A549 (cell line): ENCODE measurements around the gene PLK1. TPM values are rescaled to one million over a fixed set of nuclear protein-coding genes. Genes with fewer than 3 reads are reported as not detected.
A peak's percentile ranks its signal among the peaks of the same experiment; 100 is the strongest.
"Not testable (repeated sequence)": the region's sequence is repeated elsewhere in the genome, so short reads cannot be mapped to it uniquely, and the experiment has no call there.

Source experiments
- ATAC-seq, 2 experiments: fragments of 200-7000 bp in 1 of 2; fragments of >200 bp in 1 of 2; cut with Nextera tagmentation in 1 of 2; cut with Tn5 transposase in 1 of 2; 3 replicates each; pipeline versions ENCODE4 v1.8.0 to v1.9.1; 2018 to 2020; ENCODE audit warnings: mild to moderate bottlenecking in 1 of 2, moderate library complexity in 1 of 2
- CTCF ChIA-PET: fragments of 300-600 bp; sonication (Branson Sonifier 250); formaldehyde crosslinking; extraction: SDS; loops from one replicate; lab custom pipeline; 2021; ENCODE audit warnings: antibody characterized with exemption, inconsistent platforms; lab: Yijun Ruan, JAX
- POLR2A ChIA-PET: fragments of 350-600 bp; formaldehyde crosslinking; extraction: SDS; loops from one replicate; lab custom pipeline; 2021; ENCODE audit warnings: antibody characterized with exemption, inconsistent platforms; lab: Yijun Ruan, JAX
- DNase-seq, 2 experiments: peaks; one replicate each; pipeline versions ENCODE4 v3.0.0 to v3.0.0-alpha.2; 2011 to 2016; ENCODE audit warnings: low read depth in 1 of 2, low spot score in 1 of 2
- FAIRE-seq: peaks from 2 replicates; lab custom pipeline; 2011; peaks lifted over from hg19 to GRCh38; lab: Jason Lieb, UNC
- H3K27ac ChIP-seq, 2 experiments: fragments of >200 bp; sonication (Bioruptor Twin); formaldehyde crosslinking; 3 replicates each; pipeline ENCODE4 v1.5.1; 2016 to 2017
- H3K4me1 ChIP-seq: fragments of >200 bp; sonication (Bioruptor Twin); formaldehyde crosslinking; 3 replicates; pipeline ENCODE4 v1.6.1; 2016
- H3K4me2 ChIP-seq: fragments of >200 bp; sonication (Bioruptor Twin); formaldehyde crosslinking; 3 replicates; pipeline ENCODE4 v1.6.1; 2016
- H3K4me3 ChIP-seq: fragments of >200 bp; sonication (Bioruptor Twin); formaldehyde crosslinking; 3 replicates; pipeline ENCODE4 v1.5.1; 2016
- H3K9me3 ChIP-seq: fragments of >200 bp; sonication (Bioruptor Twin); formaldehyde crosslinking; 3 replicates; pipeline ENCODE4 v1.6.1; 2016
- CBX2 ChIP-seq: fragments of 200-600 bp; sonication (generic); IDR thresholded peaks from 2 replicates; pipeline ENCODE4 v1.6.1; 2016; ENCODE audit warnings: low read depth, mild to moderate bottlenecking, borderline replicate concordance
- CTCF ChIP-seq: fragments of >200 bp; sonication (Bioruptor Twin); formaldehyde crosslinking; IDR thresholded peaks from 3 replicates; pipeline ENCODE4 v1.5.1; 2016
- E2F6 ChIP-seq: IDR thresholded peaks from 2 replicates; pipeline ENCODE4 v1.6.1; 2012; ENCODE audit warnings: low read depth, borderline replicate concordance
- EP300 ChIP-seq, 2 experiments: fragments of >200 bp; sonication (Bioruptor Twin); formaldehyde crosslinking; IDR thresholded peaks; 2 replicates in 1 of 2; 3 replicates in 1 of 2; pipeline ENCODE4 v1.6.1; 2016 to 2017
- GATA3 ChIP-seq: IDR thresholded peaks from 2 replicates; pipeline ENCODE4 v1.6.1; 2012; ENCODE audit warnings: borderline replicate concordance
- HDAC2 ChIP-seq: fragments of 200-600 bp; sonication (generic); IDR thresholded peaks from 2 replicates; pipeline ENCODE4 v1.6.1; 2016
- HOXA7 ChIP-seq: fragments of 250-450 bp; sonication (Bioruptor Pico); IDR thresholded peaks from 2 replicates; pipeline ENCODE4 v1.5.0; 2020; ENCODE audit warnings: mild to moderate bottlenecking, moderate library complexity
- JUN ChIP-seq, 2 experiments: fragments of >200 bp; sonication (Bioruptor Twin); formaldehyde crosslinking; IDR thresholded peaks; 2 replicates in 1 of 2; 3 replicates in 1 of 2; pipeline ENCODE4 v1.6.1; 2016 to 2017
- KDM5A ChIP-seq: fragments of 200-600 bp; sonication (generic); IDR thresholded peaks from 2 replicates; pipeline ENCODE4 v1.6.1; 2016; ENCODE audit warnings: antibody characterized with exemption, mild to moderate bottlenecking
- MAFK ChIP-seq: fragments of 450-650 bp; IDR thresholded peaks from 2 replicates; pipeline ENCODE4 v1.6.1; 2014; ENCODE audit not compliant: partially characterized antibody
- MAX ChIP-seq: IDR thresholded peaks from 2 replicates; pipeline ENCODE4 v1.6.1; 2012
- MAZ ChIP-seq: fragments of 150-350 bp; IDR thresholded peaks from 2 replicates; pipeline ENCODE4 v1.6.1; 2014; ENCODE audit warnings: antibody characterized with exemption, low read depth, low read length, borderline replicate concordance
- MYC ChIP-seq: IDR thresholded peaks from 2 replicates; pipeline ENCODE4 v1.6.1; 2012; ENCODE audit warnings: mild to moderate bottlenecking, inconsistent platforms, low read length, improper control_type of control experiment, borderline replicate concordance
- NR3C1 ChIP-seq: fragments of >200 bp; sonication (Bioruptor Twin); formaldehyde crosslinking; IDR thresholded peaks from 3 replicates; pipeline ENCODE4 v1.6.1; 2017
- PBX3 ChIP-seq: IDR thresholded peaks from 2 replicates; pipeline ENCODE4 v1.6.1; 2012
- PHF8 ChIP-seq: fragments of 200-600 bp; sonication (generic); IDR thresholded peaks from 2 replicates; pipeline ENCODE4 v1.6.1; 2016; ENCODE audit warnings: low read depth, mild to moderate bottlenecking, antibody characterized with exemption, moderate library complexity, borderline replicate concordance
- POLR2A ChIP-seq: IDR thresholded peaks from 2 replicates; pipeline ENCODE4 v1.6.1; 2012; ENCODE audit warnings: mild to moderate bottlenecking, low read length
- RAD21 ChIP-seq, 2 experiments: fragments of >200 bp in 1 of 2; sonication (Bioruptor Twin) in 1 of 2; formaldehyde crosslinking in 1 of 2; IDR thresholded peaks in 1 of 2; conservative IDR thresholded peaks in 1 of 2; 2 replicates in 1 of 2; 3 replicates in 1 of 2; pipeline ENCODE4 v1.6.1; 2012 to 2018; ENCODE audit warnings: inconsistent platforms in 1 of 2
- USF2 ChIP-seq: fragments of 450-650 bp; IDR thresholded peaks from 2 replicates; pipeline ENCODE4 v1.6.1; 2014; ENCODE audit warnings: antibody characterized with exemption
- ZFP36 ChIP-seq: fragments of 450-650 bp; IDR thresholded peaks from 2 replicates; pipeline ENCODE4 v1.6.1; 2014; ENCODE audit warnings: borderline replicate concordance; ENCODE audit not compliant: partially characterized antibody
- WGBS: methylation state at CpG from one replicate; pipeline ENCODE4 v1.1.6; 2017; ENCODE audit errors: missing lambda C conversion rate; 5-methylcytosine and 5-hydroxymethylcytosine counted together
- polyA minus RNA-seq: library from RNA; depleted of rRNA, polyadenylated mRNA; stranded (reverse); fragments of >200 nt; gene quantifications from 2 replicates; pipeline ENCODE4 v1.2.3, GENCODE V29; 2011; rRNA and poly(A)+ RNA removed
- polyA plus RNA-seq, 4 experiments: library from polyadenylated mRNA; depleted of rRNA in 3 of 4; stranded (reverse); fragments of >200 nt; fragmentation: RNase III in 1 of 4; extraction: RNeasy Plus Mini Kit Qiagen cat#74134 plus additional on column Dnase treatment in 1 of 4; gene quantifications; 2 replicates in 3 of 4; 3 replicates in 1 of 4; pipeline ENCODE4 v1.2.3, GENCODE V29; 2011 to 2017

The PLK1 gene
- polyA plus RNA-seq (2011; rRNA removed) (52.8 and 71.9 TPM in 2 replicates), polyA plus RNA-seq (2017; fragmentation: RNase III; extraction: RNeasy Plus Mini Kit Qiagen cat#74134 plus additional on column Dnase treatment) (108 to 117 TPM (median 114 TPM) in 3 replicates), polyA minus RNA-seq (94.1 and 110 TPM in 2 replicates)
- polyA plus RNA-seq (2012; cell fraction: cytosol; rRNA removed): 240 and 269 TPM in 2 replicates
- polyA plus RNA-seq (2012; cell fraction: nucleus; rRNA removed): 288 and 451 TPM in 2 replicates

- POLR2A ChIA-PET: interaction anchor here (0.8 kb wide), 1 partner anchor 51 kb away, joined by 3 read pairs; no protein-coding TSS in a partner anchor
- Histone ChIP-seq H3K4me1 (peaks cover 27% of the 10 kb centered on the region), H3K27ac (peak within 1 kb of the TSS; percentile 80 to 91), H3K4me3 (peak within 1 kb of the TSS; percentile 78), H3K4me2 (peak within 1 kb of the TSS; percentile 90), H3K9me3 (no peaks in the 10 kb centered on the region)
- ATAC-seq: peak; percentile 94 to 97
- CTCF ChIA-PET: interaction anchor here (0.6 to 4.3 kb wide), 17 partner anchors 9 to 826 kb away, joined by 3 to 27 read pairs (median 3); no protein-coding TSS in a partner anchor
- peak; percentile 88 to 96 for DNase-seq
- WGBS: 5% methylated on average over 30 of the region's 75 CpGs
- no peak for FAIRE-seq
- TF ChIP-seq RAD21 (conservative IDR thresholded peaks at IDR 0.05 in 1 of 2, IDR thresholded peaks at IDR 0.05 in 1 of 2) (peak; percentile 39 to 55), USF2 (peak; percentile 62), PHF8 (no peak), ZFP36 (no peak), JUN (IDR thresholded peaks at IDR 0.05) (peak in 1 of 2 experiments; percentile 66; a peak in 2 of 5 replicates), KDM5A (peak; percentile 83), HOXA7 (CRISPR knock-in tag) (no peak), E2F6 (peak; percentile 78), PBX3 (peak; percentile 76; the same call in 1 of the 2 replicates), HDAC2 (peak; percentile 71; the same call in 1 of the 2 replicates), EP300 (IDR thresholded peaks at IDR 0.05) (no peak), MAFK (no peak), MYC (peak; percentile 77; the same call in 1 of the 2 replicates), POLR2A (peak; percentile 33; the same call in 1 of the 2 replicates), MAX (peak; percentile 96), GATA3 (0 out of 2 replicates have a peak, but pooled peaks have one; percentile 23), CTCF (peak; percentile 42)
These were observed at the start of gene PLK1 for GRCh38 chr16:23678430-23679273. TSS of gene PLK1 (plus strand) at chr16:23678889. CDS start at chr16:23678933, 44 bp downstream.

- WGBS: 92% methylated on average over 8 of the region's 8 CpGs
These were observed 49.2 kb upstream of the PLK1 start for GRCh38 chr16:23629516-23629915.

GRCh38 chr16:23631874-23632273 is 46.8 kb upstream of the PLK1 start:
- DNase-seq, H3K4me1 ChIP-seq, ATAC-seq, POLR2A ChIA-PET, FAIRE-seq, H3K4me3 ChIP-seq, H3K9me3 ChIP-seq, H3K27ac ChIP-seq, H3K4me2 ChIP-seq: not testable (repeated sequence)
- WGBS: 67% methylated on average over 3 of the region's 3 CpGs
- CTCF ChIA-PET: interaction anchor here (1.3 kb wide), 1 partner anchor 9 kb away, joined by 3 read pairs; the partner anchor contains the start of genes DCTN5 and PALB2

More at GRCh38 chr16:23629516-23629915, 49.2 kb upstream of the PLK1 start:
- ATAC-seq (no peak), FAIRE-seq (no peak), DNase-seq (no peak)
- Histone ChIP-seq H3K4me1 (no peaks in the 10 kb centered on the region), H3K27ac (no peak overlapping the region), H3K4me3 (no peak overlapping the region), H3K4me2 (no peak overlapping the region), H3K9me3 (no peaks in the 10 kb centered on the region)
- CTCF ChIA-PET: interaction anchor here (1.0 kb wide), 1 partner anchor 11 kb away, joined by 4 read pairs; the partner anchor contains the start of genes DCTN5 and PALB2
- TF ChIP-seq CBX2: no peak
- no peak for TF ChIP-seq GATA3
- TF ChIP-seq NR3C1: no peak
- TF ChIP-seq MAZ: no peak
- POLR2A ChIA-PET: no interaction called here
